Daoy (cell line): Measurements from ENCODE around the gene TEX47. TPM values are rescaled to one million over a fixed set of nuclear protein-coding genes. Genes with fewer than 3 reads are reported as not detected.

ENCODE experiments used
- DNase-seq: peaks from one replicate; pipeline ENCODE4 v3.0.0-alpha.2; 2015; ENCODE audit warnings: low read depth
- total RNA-seq: library from RNA; depleted of rRNA; stranded (reverse); fragments of >200 nt; shearing (Covaris generic); gene quantifications from 2 replicates; pipeline ENCODE4 v1.2.3, GENCODE V29; 2014; rRNA removed

Gene TEX47
- total RNA-seq: not detected in 2 replicates

GRCh38 chr7:88795553-88795952 is at the start of gene TEX47:
TSS of gene TEX47 (minus strand) at chr7:88795737. CDS start at chr7:88794942, 795 bp downstream.
- no peak for DNase-seq

GRCh38 chr7:88845091-88845490 is 49.6 kb upstream of the TEX47 start:
- no peak for DNase-seq

- DNase-seq: no peak
Observed at GRCh38 chr7:88842201-88842600, 46.7 kb upstream of the TEX47 start.

- DNase-seq: no peak
Observed at GRCh38 chr7:88835147-88835728, 39.7 kb upstream of the TEX47 start.

GRCh38 chr7:88826222-88826621 is 30.7 kb upstream of the TEX47 start:
- no peak for DNase-seq

- DNase-seq: no peak
Observed at GRCh38 chr7:88818552-88818951, 23.0 kb upstream of the TEX47 start.

GRCh38 chr7:88806280-88807037 is 10.9 kb upstream of the TEX47 start:
- no peak for DNase-seq

GRCh38 chr7:88801046-88801445 is 5.5 kb upstream of the TEX47 start:
- no peak for DNase-seq

GRCh38 chr7:88792361-88792760 is 3.2 kb downstream of the TEX47 start:
- DNase-seq: no peak

GRCh38 chr7:88791891-88792290 is 3.6 kb downstream of the TEX47 start:
- no peak for DNase-seq

GRCh38 chr7:88789480-88790064 is 6.0 kb downstream of the TEX47 start:
- no peak for DNase-seq

GRCh38 chr7:88787777-88788176 is 7.8 kb downstream of the TEX47 start:
- DNase-seq: no peak

- no peak for DNase-seq
Observed at GRCh38 chr7:88775838-88776237, 19.7 kb downstream of the TEX47 start.

- no peak for DNase-seq
Observed at GRCh38 chr7:88772776-88773175, 22.8 kb downstream of the TEX47 start.

- DNase-seq: no peak
Observed at GRCh38 chr7:88771417-88771816, 24.1 kb downstream of the TEX47 start.

GRCh38 chr7:88761779-88762178 is 33.8 kb downstream of the TEX47 start:
- no peak for DNase-seq

- no peak for DNase-seq
Observed at GRCh38 chr7:88760136-88760515, 35.4 kb downstream of the TEX47 start.

GRCh38 chr7:88759230-88760135 is 36.1 kb downstream of the TEX47 start, which contains the start of gene ZNF804B:
TSS of gene ZNF804B (plus strand) at chr7:88759700. CDS start at chr7:88759977, 277 bp downstream.
- peak; percentile 2 for DNase-seq

GRCh38 chr7:88758381-88759229 is 36.9 kb downstream of the TEX47 start:
- peak; percentile 9 for DNase-seq

GRCh38 chr7:88757371-88757770 is 38.2 kb downstream of the TEX47 start:
- no peak for DNase-seq

- no peak for DNase-seq
Observed at GRCh38 chr7:88756802-88757201, 38.7 kb downstream of the TEX47 start.
